Breast epithelium (tissue), 3 donors: ENCODE data around the gene EARS2.

Source experiments
- CTCF ChIP-seq, 3 donors: fragments of 450-650 bp; IDR thresholded peaks; one replicate each; pipeline ENCODE4 v1.5.1; 2016 to 2017; ENCODE audit warnings: antibody characterized with exemption in 3 of 3, mild to moderate bottlenecking in 3 of 3, moderate library complexity in 3 of 3
- POLR2A ChIP-seq: fragments of 450-650 bp; IDR thresholded peaks from one replicate; pipeline ENCODE4 v1.6.1; 2016; ENCODE audit warnings: antibody characterized with exemption, mild to moderate bottlenecking, moderate library complexity
- POLR2AphosphoS5 ChIP-seq, 3 donors: sonication (generic); formaldehyde crosslinking; IDR thresholded peaks; one replicate each; pipeline ENCODE4 v1.6.1; 2017; ENCODE audit warnings: antibody characterized with exemption in 3 of 3

DNA sequence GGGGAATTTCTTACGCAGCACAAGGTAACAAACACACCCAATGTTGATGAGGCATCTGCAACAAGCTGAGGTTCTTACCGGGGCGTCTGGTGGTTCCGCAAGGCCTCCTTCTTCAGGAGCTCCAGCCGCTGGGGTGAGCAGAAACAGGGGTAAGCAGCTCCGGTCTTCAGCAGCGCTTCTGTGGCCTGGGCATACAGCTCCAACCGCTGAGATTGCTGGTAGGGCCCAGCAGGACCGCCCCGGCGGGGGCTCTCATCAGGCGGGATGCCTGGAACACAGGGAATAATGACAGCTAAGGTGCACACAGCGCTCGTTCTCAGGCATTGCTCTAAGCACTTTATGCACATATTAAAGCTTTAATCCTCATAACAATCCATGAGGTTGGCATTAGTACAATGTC is 12.7 kb downstream of the EARS2 start:
- no peak for TF ChIP-seq POLR2AphosphoS5 (IDR thresholded peaks at IDR 0.05)
- no peak for TF ChIP-seq CTCF (IDR thresholded peaks at IDR 0.05)
- no peak for TF ChIP-seq POLR2A
